ENCODE measurements around the gene TUBB3. TPM values are rescaled to one million over a fixed set of nuclear protein-coding genes. Genes with fewer than 3 reads are reported as not detected.

TUBB3 gene
- total RNA-seq, 2 experiments from 2014 or later = not detected

- H3K27ac Mint-ChIP-seq = no peak overlapping the region
- DNase-seq = no peak
- no peaks in the 10 kb centered on the region for H3K36me3 Mint-ChIP-seq
- no peaks in the 10 kb centered on the region for H3K9me3 Mint-ChIP-seq
- no peak overlapping the region for H3K4me3 Mint-ChIP-seq
- H3K4me1 Mint-ChIP-seq = no peaks in the 10 kb centered on the region
- peaks cover 3% of the 10 kb centered on the region for H3K27me3 Mint-ChIP-seq
Measured at GRCh38 chr16:89936508-89936907, 13.4 kb downstream of the TUBB3 start.

GRCh38 chr16:89936981-89937380 lies 13.8 kb downstream of the TUBB3 start:
- Mint-ChIP-seq H3K4me3 (no peak overlapping the region), H3K36me3 (no peaks in the 10 kb centered on the region), H3K9me3 (no peaks in the 10 kb centered on the region), H3K4me1 (no peaks in the 10 kb centered on the region), H3K27ac (no peak overlapping the region), H3K27me3 (peaks cover 4% of the 10 kb centered on the region)
- DNase-seq = no peak

DNA sequence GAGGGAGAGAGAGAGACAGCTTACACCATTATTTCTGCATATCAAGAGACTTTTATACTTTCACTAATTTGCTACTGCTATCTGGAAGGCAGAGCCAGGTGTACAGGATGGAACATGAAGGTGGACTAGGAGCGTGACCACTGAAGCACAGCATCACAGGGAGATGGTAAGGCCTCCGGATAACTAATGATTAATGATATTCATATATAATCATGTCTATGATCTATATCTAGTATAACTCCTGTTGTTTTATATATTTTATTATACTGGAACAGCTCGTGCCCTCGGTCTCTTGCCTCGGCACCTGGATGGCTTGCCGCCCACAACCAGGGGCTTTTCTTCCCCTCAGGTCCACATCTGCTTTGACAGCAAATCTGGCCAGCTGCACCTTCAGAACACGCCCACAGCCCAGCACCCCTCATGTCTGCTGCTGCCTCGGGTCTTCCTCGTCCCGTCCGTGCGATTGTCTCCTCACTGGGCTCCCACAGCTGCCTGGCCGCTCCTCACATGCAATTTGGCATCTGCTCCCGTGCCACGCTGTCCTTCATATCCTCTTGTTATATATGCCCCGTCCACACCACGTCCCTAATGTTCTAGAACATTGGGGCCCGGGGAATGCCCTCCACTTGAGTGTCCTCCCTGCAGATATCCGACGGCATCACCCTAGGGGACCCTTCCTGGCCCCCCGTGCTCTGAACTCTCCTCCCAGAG lies 15.2 kb downstream of the TUBB3 start:
- Mint-ChIP-seq H3K27me3 (peaks cover 4% of the 10 kb centered on the region), H3K36me3 (no peaks in the 10 kb centered on the region), H3K9me3 (no peaks in the 10 kb centered on the region), H3K27ac (no peak overlapping the region), H3K4me1 (no peaks in the 10 kb centered on the region), H3K4me3 (no peak overlapping the region)
- DNase-seq = no peak

DNA sequence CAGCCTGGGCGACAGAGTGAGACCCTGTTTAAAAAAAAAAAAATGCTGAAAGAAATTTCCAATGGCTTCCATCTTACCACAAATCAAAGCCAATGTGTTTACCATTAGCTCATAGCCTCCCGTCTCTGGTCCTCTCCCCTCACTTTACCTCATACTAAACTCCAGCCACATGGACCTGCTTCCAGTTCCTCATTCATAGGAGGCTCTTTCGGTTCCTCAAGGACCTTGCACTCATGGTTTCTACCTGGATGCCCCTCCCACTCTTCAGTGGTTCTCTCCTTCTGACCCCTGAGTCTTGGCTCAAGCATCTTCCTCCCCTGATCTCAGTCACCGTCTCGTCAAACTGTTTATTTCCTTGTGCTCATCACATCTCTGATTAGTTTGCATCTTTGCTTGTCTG lies 21.6 kb downstream of the TUBB3 start:
- no peaks in the 10 kb centered on the region for H3K9me3 Mint-ChIP-seq
- no peak overlapping the region for H3K27ac Mint-ChIP-seq
- peaks cover 30% of the 10 kb centered on the region for H3K27me3 Mint-ChIP-seq
- H3K4me3 Mint-ChIP-seq = no peak overlapping the region
- H3K4me1 Mint-ChIP-seq = no peaks in the 10 kb centered on the region
- DNase-seq = no peak
- H3K36me3 Mint-ChIP-seq = no peaks in the 10 kb centered on the region

DNA sequence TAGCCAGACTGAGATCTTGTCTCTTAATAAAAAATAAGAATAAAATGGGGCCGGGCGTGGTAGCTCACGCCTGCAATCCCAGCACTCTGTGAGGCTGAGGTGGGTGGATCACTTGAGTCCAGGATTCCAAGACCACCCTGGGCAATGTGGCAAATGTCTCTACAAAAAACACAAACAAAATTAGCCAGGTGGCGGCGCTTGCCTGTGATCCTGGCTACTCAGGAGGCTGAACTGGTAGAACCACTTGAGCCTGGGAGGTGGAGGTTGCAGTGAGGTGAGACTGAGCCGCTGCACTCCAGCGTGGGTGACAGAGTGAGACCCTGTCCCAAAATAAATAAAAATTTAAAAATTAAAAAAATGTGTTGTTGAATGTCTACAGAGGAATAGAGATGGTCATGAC lies 22.5 kb downstream of the TUBB3 start:
- Mint-ChIP-seq H3K4me1 (peaks cover 2% of the 10 kb centered on the region), H3K27me3 (peaks cover 30% of the 10 kb centered on the region)

DNA sequence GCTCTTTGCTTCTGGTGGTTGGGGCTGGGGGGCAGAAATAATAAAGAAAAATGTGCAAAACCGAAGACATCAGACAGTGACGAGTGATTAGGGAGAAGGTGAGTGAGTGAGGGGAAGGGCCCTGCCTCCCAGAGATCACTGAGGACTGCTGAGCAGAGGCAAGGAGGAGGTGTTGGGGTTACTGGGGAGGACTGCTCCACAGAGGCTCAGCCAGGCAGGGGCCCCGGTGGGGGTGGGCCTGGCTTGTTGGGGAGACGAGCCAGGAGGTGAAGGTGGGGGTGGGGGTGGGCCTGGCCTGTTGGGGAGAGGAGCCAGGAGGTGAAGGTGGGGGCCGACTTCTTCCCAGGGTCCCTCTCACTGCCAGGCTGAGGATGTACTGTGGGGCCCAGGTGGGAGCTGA lies 23.4 kb downstream of the TUBB3 start:
- Mint-ChIP-seq H3K9me3 (no peaks in the 10 kb centered on the region), H3K4me1 (peaks cover 2% of the 10 kb centered on the region), H3K27me3 (peaks cover 28% of the 10 kb centered on the region), H3K36me3 (no peaks in the 10 kb centered on the region), H3K27ac (no peak overlapping the region), H3K4me3 (no peak overlapping the region)
- DNase-seq = no peak

More for the DNA sequence above, 22.5 kb downstream of the TUBB3 start:
- no peak for DNase-seq
- H3K4me3 Mint-ChIP-seq = no peak overlapping the region
- no peaks in the 10 kb centered on the region for H3K9me3 Mint-ChIP-seq
- no peaks in the 10 kb centered on the region for H3K36me3 Mint-ChIP-seq
- H3K27ac Mint-ChIP-seq = no peak overlapping the region

DNA sequence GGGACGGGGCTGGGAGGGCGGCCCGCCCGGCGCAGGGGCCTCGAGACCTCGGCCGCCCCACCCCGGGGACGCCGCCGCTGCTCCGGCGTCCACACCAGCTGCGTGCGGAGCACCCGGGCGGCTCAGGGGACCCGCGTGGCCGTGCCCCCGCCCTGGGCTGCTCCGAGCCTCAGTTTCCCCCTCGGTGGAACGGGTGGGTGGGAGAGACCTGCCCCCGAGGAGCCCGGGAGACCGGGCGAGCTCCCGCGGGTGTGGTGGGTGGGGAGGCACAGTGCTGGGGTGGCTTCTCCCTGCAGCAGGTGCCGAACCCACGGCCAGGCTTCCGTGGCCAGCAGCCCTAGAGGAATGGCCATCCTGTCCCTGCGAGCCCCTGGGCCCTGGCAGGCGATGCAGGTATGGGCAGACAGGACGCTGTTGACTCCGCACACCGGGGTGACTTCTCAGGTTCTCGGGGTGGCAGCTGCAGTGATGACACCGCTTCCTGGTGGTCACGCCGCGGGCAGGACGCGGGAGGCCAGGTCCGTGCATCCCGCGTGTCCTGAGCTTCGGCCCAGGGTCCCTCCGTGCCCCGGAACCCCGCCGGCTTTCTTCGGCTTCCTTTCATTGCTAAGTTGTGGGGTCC lies 26.1 kb downstream of the TUBB3 start:
- H3K27me3 Mint-ChIP-seq = peaks cover 26% of the 10 kb centered on the region
- H3K4me3 Mint-ChIP-seq = peak overlapping the region; percentile 79
- no peaks in the 10 kb centered on the region for H3K9me3 Mint-ChIP-seq
- no peak for DNase-seq
- no peaks in the 10 kb centered on the region for H3K36me3 Mint-ChIP-seq
- H3K27ac Mint-ChIP-seq = peak overlapping the region; percentile 62
- peaks cover 2% of the 10 kb centered on the region for H3K4me1 Mint-ChIP-seq

DNA sequence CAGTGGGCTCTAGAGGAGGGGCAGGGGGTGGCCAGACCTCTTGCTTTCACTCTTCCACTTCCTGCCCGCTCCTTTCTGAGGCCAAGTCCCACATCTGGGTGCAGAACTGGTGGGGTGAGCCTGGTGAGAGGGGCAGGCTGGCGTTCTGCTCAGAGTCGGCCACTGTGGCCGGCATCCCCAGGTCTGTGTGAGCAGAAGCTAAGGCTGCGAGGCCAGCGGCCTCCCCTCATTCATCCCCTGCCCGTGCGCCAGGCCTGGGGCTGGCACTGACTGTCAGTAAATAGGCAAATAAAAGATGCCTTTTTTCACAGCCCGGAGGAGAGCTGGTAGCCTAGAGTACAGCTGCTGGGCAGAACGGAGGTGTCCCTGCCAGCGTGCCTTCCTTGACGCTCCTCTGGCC lies 26.6 kb downstream of the TUBB3 start:
- H3K4me3 Mint-ChIP-seq = peak overlapping the region; percentile 79
- H3K9me3 Mint-ChIP-seq = no peaks in the 10 kb centered on the region
- H3K36me3 Mint-ChIP-seq = no peaks in the 10 kb centered on the region
- peaks cover 25% of the 10 kb centered on the region for H3K27me3 Mint-ChIP-seq
- H3K4me1 Mint-ChIP-seq = peaks cover 2% of the 10 kb centered on the region
- peak overlapping the region; percentile 62 for H3K27ac Mint-ChIP-seq
- DNase-seq = no peak

DNA sequence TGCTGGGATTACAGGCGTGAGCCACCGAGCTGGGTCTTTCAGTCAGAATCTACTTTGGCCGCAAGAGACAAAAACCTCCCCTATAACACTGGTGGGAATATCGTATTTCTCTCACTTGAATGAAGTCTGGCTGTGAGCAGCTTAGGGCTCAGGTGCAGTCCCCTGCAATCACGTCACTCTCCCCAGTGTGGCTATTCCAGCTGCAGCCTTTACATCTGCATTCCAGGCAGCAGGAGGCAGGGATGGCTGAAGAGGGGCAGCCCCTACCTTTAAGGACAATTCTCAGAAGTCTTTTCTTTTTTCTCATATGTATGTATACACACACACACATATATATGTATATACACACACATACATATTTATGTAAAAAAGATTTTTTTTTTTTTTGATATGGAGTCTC lies 28.4 kb downstream of the TUBB3 start:
- Mint-ChIP-seq H3K4me3 (no peak overlapping the region), H3K9me3 (no peaks in the 10 kb centered on the region), H3K4me1 (peaks cover 2% of the 10 kb centered on the region), H3K36me3 (no peaks in the 10 kb centered on the region), H3K27me3 (peaks cover 14% of the 10 kb centered on the region), H3K27ac (no peak overlapping the region)
- no peak for DNase-seq

- Mint-ChIP-seq H3K27ac (no peak overlapping the region), H3K36me3 (no peaks in the 10 kb centered on the region), H3K27me3 (peaks cover 9% of the 10 kb centered on the region)
Measured at GRCh38 chr16:89952049-89952448, 28.9 kb downstream of the TUBB3 start.

DNA sequence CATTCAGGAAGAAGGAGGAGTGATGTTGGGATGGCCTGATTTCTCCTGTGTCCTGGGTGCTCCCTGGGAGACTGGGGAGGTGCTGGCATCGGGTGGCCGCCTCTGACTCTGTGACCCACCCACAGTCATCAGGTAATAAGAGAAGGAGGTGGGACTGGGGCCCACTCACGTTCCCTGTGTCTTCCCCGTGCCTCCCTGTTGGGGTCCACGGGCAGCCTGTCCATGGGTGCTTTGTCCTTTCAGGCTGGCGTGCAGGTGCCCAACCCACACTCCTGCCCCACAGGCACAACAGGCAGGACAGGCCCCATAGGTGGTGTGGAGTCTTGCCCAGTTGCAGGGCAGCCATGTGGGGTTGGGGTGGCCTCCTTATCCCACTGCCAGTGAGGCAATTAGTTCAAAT lies 29.4 kb downstream of the TUBB3 start:
- Mint-ChIP-seq H3K27me3 (peaks cover 4% of the 10 kb centered on the region), H3K9me3 (no peaks in the 10 kb centered on the region), H3K36me3 (no peaks in the 10 kb centered on the region), H3K27ac (no peak overlapping the region), H3K4me3 (no peak overlapping the region), H3K4me1 (peaks cover 2% of the 10 kb centered on the region)
- DNase-seq = no peak

More at GRCh38 chr16:89952049-89952448, 28.9 kb downstream of the TUBB3 start:
- DNase-seq = no peak
- no peak overlapping the region for H3K4me3 Mint-ChIP-seq
- peaks cover 2% of the 10 kb centered on the region for H3K4me1 Mint-ChIP-seq
- no peaks in the 10 kb centered on the region for H3K9me3 Mint-ChIP-seq

- DNase-seq = no peak
- no peak overlapping the region for H3K27ac Mint-ChIP-seq
- peaks cover 2% of the 10 kb centered on the region for H3K4me1 Mint-ChIP-seq
- H3K27me3 Mint-ChIP-seq = no peaks in the 10 kb centered on the region
- no peaks in the 10 kb centered on the region for H3K9me3 Mint-ChIP-seq
- H3K36me3 Mint-ChIP-seq = peaks cover 6% of the 10 kb centered on the region
- no peak overlapping the region for H3K4me3 Mint-ChIP-seq
Measured at GRCh38 chr16:89953671-89954406, 30.7 kb downstream of the TUBB3 start.

GRCh38 chr16:89954462-89954861 lies 31.3 kb downstream of the TUBB3 start:
- no peak for DNase-seq
- H3K27me3 Mint-ChIP-seq = no peaks in the 10 kb centered on the region
- peaks cover 11% of the 10 kb centered on the region for H3K36me3 Mint-ChIP-seq
- no peak overlapping the region for H3K4me3 Mint-ChIP-seq
- H3K9me3 Mint-ChIP-seq = no peaks in the 10 kb centered on the region
- no peak overlapping the region for H3K27ac Mint-ChIP-seq
- H3K4me1 Mint-ChIP-seq = peaks cover 2% of the 10 kb centered on the region

- Mint-ChIP-seq H3K4me1 (peaks cover under 1% of the 10 kb centered on the region), H3K27me3 (no peaks in the 10 kb centered on the region), H3K9me3 (no peaks in the 10 kb centered on the region), H3K36me3 (peaks cover 12% of the 10 kb centered on the region), H3K27ac (no peak overlapping the region), H3K4me3 (no peak overlapping the region)
- DNase-seq = no peak
Measured at GRCh38 chr16:89955001-89955685, 32.0 kb downstream of the TUBB3 start.
